GM21381 (cell line): ENCODE results near the gene ELK1.

Source experiments
- ATAC-seq: cut with Tn5 transposase; IDR thresholded peaks from one replicate; pipeline ENCODE4 v1.9.1; 2021; ENCODE audit warnings: mild to moderate bottlenecking, moderate library complexity; ENCODE audit not compliant: unreplicated experiment

The ELK1 gene

GRCh38 chrX:47646636-47647035 is 3.7 kb downstream of the ELK1 start:
- ATAC-seq, result no peak

DNA sequence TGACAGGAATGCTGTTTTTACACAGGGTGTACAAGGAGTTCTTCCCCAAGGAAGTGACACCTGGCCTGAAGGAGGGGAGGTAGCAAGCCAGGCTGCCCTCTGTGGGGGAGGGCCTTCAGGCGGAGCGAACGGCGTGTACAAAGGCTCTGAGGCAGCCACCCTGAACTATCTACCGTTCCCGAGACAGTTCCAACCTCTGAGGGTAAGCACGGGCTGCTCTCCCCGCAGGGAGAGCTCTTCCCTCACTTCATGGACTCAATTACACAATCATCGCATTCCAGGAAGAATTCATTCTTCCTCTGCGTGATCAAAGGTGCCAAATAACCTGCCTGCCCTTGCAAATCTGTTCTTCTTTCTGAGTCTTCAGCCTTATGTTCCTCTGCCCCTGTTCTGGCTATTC is 4.8 kb downstream of the ELK1 start:
- no peak for ATAC-seq

- no peak for ATAC-seq
These were observed 5.7 kb downstream of the ELK1 start for GRCh38 chrX:47644557-47645091.

GRCh38 chrX:47643926-47644325 is 6.4 kb downstream of the ELK1 start:
- ATAC-seq, result no peak

GRCh38 chrX:47638816-47639215 is 11.5 kb downstream of the ELK1 start:
- no peak for ATAC-seq

DNA sequence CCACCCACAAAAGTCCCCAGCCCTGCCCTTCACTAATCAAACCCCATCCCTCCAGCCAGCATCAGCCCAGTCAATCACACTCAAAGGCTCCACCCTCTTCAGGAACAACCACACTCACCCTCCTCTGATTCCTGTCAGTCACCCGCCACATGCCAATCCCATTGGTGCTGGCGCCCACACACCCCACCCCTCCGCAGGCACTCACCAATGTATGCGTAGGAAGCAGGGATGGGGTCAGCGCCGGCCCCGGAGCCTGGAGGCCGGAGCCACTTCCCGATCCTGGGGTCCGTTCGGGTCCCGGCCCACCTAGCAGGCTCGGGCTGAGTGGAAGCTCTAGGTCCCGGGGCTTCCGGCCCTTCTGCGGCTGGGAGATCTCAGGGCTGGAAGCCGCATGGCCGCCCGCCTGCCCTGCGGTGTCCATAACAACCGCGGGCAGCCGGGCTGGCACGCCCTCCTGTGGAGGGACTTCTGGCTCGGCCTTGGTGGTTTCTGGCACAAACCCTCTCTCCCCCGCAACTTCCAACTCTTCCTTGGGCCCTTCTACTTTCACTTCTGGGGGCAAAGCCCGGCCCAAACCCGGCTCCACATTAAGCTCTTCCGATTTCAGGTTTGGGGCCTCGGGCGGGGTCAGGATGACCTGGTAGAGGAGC is 12.7 kb downstream of the ELK1 start:
- ATAC-seq, result no peak

DNA sequence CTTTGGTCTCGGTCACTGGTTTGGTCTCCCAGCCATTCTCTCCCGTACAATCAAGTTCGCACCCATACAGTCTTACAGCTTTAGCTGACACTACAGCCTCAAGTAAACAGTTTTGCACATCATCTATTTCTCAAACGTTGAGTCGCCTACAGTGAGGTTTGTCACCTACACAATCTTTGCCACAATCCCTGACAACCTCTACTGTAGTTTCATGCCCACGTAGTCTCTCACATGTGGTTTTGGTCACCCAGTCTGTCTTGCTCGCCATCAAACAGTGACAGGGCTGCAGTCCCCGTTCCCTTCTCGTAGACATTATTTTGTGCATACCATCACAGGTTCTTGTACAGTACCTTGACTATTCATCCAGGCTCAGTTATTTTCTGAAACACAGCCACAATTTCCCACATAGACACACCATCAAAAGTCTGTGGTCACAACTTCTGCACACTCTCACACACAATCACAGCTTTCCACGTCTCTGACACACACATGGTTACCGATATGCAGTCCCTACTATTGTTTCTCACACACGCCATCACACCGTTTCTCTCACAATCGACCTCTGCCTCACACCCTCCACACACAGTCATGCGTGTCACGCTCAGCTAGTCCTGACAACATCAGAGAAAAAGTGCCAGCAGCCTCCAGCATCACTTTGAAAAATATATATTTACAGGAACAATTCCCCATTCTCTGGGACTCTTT is 15.3 kb downstream of the ELK1 start:
- no peak for ATAC-seq

DNA sequence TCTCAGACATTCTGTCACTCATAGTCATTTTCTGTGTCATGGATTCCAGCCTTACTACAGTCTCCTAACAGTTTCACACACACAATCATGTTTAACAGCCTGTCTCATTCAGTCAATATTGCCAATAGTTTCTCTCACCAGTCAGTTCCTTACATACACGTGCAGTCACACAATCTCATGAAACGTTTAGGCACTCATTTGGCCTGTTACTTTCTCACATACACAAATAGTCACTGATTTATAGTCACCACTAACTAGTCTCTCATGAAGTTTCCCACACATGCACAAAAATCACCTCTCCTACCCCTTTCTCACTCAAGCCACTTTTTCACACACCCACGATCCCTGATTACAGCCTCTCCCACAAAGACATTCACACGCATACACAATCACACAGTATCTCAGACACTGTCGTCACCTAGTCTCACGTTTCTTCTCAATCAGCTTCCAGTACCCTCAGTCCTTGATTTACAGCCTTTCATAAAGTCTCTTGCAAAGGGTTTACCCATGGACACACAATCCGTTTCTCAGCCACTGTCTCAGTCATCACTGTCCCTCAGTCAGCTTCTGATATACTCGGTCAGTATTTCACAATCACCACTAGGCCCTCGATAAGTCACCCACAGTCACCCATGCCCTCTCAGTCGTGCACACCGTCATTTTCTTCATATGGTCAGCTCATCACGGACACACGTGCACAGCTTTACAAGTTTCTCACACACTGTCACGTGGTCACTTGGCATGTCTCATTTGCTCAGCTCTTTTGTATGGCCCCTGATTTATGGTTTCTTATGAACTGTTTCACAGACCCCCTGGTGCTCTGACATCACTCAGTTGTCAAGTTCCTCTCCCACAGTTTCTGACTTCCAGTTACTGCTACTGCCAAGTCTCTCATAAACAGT is 16.4 kb downstream of the ELK1 start:
- ATAC-seq, result no peak

- ATAC-seq, result no peak
These were observed 17.7 kb downstream of the ELK1 start for GRCh38 chrX:47632666-47633065.

GRCh38 chrX:47631676-47632075 is 18.7 kb downstream of the ELK1 start:
- no peak for ATAC-seq

- no peak for ATAC-seq
These were observed 20.8 kb downstream of the ELK1 start, which contains the start of gene CFP for GRCh38 chrX:47629419-47630200. Gene CFP (minus strand): TSS chrX:47629930. CDS start chrX:47629844, 86 bp downstream.

DNA sequence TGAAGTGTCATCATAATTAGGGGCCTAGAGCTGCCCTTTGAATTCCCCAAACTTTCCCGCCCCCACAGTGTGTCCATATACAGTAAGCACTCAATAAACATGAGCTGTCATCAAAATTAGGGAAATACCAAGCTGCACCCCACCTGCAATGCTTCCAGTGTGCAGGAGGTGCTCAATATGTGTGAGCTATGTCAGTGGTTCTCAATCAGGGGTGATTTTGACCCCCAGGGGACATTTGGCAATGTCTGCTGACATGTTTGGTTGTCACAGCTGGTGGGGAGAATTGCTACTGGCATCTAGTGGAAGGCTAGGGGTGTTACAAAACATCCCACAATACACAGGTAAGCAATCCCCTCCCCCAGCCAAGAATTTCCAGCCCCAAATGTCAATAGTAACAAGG is 21.4 kb downstream of the ELK1 start:
- no peak for ATAC-seq

GRCh38 chrX:47625365-47625764 is 25.0 kb downstream of the ELK1 start:
- ATAC-seq, result no peak

DNA sequence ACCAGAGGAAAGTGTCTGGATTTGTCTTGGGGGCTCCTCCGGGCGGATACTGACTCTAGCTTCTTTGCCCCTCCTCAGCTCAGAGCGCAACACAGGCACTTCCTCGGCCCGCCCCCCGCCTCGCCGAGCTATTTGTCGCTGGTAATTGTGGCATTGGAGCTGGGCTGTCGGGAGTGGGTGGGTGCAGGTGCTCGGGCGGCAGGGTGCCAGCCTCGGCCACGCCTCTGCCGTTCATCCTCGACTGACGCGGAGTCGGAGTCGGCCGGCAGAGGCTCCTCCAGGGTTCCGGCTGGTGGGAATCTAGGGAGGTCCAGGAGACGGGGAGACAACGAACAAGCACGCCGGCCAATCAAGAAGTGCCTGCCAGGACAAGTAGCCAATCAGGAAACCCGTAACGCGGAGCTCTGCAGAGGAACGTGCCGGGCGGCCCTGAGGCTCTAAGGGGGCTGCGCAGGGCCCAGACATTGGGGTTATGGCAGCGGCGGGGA is 26.8 kb downstream of the ELK1 start:
- ATAC-seq, result no peak

DNA sequence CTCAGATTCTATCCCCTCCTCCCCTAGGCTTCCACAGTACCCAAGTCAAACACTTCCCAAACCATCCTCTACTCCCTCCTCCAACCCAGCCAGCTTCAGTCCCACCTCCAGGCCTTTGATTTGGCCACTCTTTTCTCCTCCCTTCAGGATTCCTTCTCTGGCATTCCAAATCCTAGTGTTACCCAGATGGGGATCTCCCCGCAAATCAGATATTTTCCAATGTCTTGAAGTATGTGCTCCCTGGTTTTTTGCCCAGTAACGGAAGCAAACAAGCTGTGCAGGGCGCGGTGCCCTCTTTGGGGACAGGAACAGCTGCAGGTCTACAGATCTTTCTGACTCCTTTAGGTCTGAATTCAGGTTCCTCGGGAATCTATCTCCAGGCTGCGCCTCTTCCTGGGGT is 28.5 kb downstream of the ELK1 start:
- ATAC-seq, result no peak

DNA sequence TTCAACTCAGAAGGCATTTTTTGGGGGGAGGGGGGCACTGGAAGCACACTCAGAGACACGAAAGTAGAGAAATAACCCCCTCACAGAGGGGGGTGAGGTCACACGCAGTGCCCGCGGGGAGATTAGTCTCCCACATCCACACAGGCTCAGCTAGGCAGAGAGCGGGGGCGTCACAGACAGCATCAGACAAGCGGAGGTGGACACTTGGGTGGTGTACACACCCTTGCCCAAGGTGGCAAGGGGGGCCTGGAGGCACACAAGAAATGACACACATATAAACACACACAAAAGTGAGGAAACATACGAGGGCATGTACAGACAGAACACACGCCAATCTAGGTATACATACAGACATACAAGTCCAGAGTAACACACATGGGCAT is 30.1 kb downstream of the ELK1 start:
- no peak for ATAC-seq

DNA sequence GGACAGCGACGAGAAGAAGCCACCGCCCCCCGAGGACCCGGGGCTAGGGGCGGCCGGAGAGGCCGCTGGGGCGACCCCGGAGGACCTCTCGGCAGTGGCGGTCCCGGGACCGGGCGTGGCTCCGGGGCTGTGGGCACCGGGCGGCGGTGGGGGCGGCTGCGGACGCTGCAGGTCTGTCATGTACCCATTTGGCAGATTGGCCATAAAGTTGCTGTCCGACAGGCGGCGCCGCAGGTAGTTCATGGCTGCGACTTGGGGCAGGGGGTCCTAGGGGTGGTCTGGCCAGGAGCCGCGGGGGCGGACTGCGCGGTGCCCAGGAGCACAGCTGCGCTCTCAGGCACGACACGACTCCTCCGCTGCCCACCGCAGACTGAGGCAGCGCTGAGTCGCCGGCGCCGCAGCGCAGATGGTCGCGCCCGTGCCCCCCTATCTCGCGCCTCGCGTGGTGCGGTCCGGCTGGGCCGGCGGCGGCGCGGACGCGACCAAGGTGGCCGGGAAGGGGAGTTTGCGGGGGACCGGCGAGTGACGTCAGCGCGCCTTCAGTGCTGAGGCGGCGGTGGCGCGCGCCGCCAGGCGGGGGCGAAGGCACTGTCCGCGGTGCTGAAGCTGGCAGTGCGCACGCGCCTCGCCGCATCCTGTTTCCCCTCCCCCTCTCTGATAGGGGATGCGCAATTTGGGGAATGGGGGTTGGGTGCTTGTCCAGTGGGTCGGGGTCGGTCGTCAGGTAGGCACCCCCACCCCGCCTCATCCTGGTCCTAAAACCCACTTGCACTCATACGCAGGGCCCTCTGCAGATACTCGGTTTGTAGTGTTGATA is 30.7 kb downstream of the ELK1 start, which contains the start of gene SYN1:
Gene SYN1 (minus strand): TSS at position 372 of the 817 bp plus-strand sequence. CDS start 129 bp downstream, at position 243.
- ATAC-seq, result peak; percentile 83

DNA sequence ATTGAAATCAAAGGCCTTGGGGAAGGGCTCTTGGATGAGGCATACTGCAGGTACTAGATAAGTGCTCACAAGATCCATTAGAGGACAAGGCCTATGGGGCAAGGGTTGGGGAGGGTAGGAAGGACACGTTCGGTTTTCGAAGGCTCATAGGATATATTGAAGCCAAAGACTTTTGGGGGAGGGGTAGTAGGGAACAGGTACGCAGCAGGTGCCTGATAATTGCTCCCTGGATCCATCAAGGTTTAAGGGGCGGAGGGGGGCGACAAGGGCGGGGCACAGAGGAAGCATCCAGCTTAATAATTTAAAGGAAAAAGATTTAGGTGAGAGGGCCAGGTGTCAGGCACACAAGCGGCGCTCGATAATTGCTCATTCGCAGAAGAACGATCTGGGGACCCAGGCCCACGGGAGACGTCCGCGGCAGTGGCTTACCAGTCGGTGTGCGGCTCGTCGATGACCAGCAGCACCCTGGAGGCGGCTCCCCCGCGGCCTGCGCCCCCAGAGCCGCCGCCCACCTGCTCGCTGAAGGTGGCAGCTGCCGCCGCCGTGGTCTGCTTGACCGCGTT is 31.4 kb downstream of the ELK1 start:
- no peak for ATAC-seq

GRCh38 chrX:47614618-47615017 is 35.7 kb downstream of the ELK1 start:
- no peak for ATAC-seq
